Neuron (in vitro differentiated cells): ENCODE data around the gene CDKN2B.
"Not testable (repeated sequence)": the region's sequence is repeated elsewhere in the genome, so short reads cannot be mapped to it uniquely, and the experiment has no call there.

ENCODE experiments used
- H2AFZ ChIP-seq: one replicate; pipeline ENCODE4 v1.6.1; 2013; ENCODE audit warnings: low read depth, mild to moderate bottlenecking, inconsistent platforms, low read length, moderate library complexity
- H3K27me3 ChIP-seq: one replicate; pipeline ENCODE4 v1.6.1; 2013; ENCODE audit warnings: low read length; ENCODE audit not compliant: insufficient read depth
- H3K36me3 ChIP-seq: one replicate; pipeline ENCODE4 v1.6.1; 2013; ENCODE audit warnings: low read length; ENCODE audit not compliant: insufficient read depth
- H3K4me1 ChIP-seq: one replicate; pipeline ENCODE4 v1.6.1; 2013; ENCODE audit warnings: low read length; ENCODE audit not compliant: insufficient read depth
- H3K4me3 ChIP-seq: 2 replicates; pipeline ENCODE4 v1.5.1; 2013; ENCODE audit warnings: mild to moderate bottlenecking, low read length, moderate library complexity
- H3K9me3 ChIP-seq: one replicate; pipeline ENCODE4 v1.6.1; 2013; ENCODE audit warnings: low read length

The CDKN2B gene

DNA sequence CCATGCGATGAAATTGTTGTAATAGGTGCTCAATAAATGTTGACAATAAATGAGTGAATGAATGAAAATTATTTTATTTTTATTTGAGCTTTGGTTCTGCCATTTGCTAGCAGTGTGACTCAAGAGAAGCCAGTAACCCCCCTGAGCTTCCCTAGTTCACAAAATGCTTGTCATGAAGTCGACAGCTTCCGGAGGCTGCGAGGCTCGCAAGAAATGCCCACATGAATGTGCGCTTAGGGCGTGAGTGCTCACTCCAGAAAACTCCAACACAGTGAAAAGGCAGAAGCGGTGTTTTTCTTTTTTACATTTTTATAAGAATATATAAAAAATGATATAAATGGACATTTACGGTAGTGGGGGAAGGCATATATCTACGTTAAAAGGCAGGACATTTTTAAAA is 41.4 kb downstream of the CDKN2B start:
- no peaks in the 10 kb centered on the region for H3K36me3 ChIP-seq
- peaks cover 82% of the 10 kb centered on the region for H3K27me3 ChIP-seq
- peaks cover 6% of the 10 kb centered on the region for H3K9me3 ChIP-seq
- H2AFZ ChIP-seq, result no peak overlapping the region
- no peak overlapping the region for H3K4me3 ChIP-seq
- peaks cover 3% of the 10 kb centered on the region for H3K4me1 ChIP-seq

DNA sequence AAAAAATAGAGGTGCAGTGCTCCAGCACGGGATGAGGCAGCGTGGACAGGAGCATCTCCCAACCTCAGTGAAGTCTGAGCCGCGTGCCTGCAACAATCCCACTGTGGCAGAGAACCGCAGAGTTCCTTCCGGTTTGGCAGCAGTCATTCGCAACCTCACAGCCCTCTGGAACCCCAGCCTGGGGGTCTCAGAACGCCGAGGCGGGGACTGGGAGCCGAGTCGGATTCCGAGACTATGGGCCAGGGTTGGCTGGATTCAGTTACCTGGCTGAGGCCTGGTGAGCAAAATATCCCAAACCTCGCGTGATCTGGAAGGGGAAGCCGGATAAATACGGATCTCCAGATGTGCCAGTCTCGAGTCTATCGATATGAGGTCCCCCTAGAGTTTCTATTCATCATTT is 41.9 kb downstream of the CDKN2B start:
- peaks cover 8% of the 10 kb centered on the region for H3K9me3 ChIP-seq
- peaks cover 3% of the 10 kb centered on the region for H3K4me1 ChIP-seq
- H3K36me3 ChIP-seq, result no peaks in the 10 kb centered on the region
- no peak overlapping the region for H2AFZ ChIP-seq
- peaks cover 76% of the 10 kb centered on the region for H3K27me3 ChIP-seq
- H3K4me3 ChIP-seq, result no peak overlapping the region

DNA sequence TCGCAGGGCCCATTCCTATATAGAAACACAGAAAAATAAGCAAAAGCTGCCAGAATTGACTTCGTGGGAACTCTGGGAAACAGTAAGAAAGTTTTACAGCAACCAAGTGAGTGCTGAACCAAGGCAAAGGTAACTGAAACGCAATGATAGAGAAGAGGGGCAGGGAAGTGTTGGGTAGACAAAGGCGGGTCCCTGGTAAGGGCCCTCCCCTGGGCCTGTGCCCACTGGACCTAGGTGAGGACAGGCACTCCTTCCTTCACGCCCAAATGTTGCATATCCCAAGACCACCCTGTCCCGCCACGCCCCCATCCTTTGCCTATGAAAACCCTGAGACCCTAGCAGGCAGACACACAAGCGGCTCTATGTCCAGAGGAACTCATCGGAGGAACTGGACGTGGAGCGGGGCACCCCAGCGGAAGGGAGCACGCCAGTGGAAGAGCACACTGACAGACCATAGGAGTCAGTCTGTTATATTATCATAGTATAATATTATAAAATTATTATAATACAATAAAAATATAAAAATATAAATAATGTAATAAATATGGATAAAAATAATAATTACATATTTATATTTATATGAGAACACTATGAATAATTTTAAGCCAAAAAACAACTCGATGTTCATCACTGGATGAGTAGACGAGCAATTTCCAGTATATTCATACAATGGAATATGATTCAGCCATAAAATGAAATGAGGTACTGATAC is 42.8 kb downstream of the CDKN2B start:
- Histone ChIP-seq H3K36me3 (no peaks in the 10 kb centered on the region), H3K9me3 (peaks cover 8% of the 10 kb centered on the region), H2AFZ (no peak overlapping the region), H3K4me1 (peaks cover 3% of the 10 kb centered on the region), H3K27me3 (peaks cover 68% of the 10 kb centered on the region), H3K4me3 (no peak overlapping the region)

DNA sequence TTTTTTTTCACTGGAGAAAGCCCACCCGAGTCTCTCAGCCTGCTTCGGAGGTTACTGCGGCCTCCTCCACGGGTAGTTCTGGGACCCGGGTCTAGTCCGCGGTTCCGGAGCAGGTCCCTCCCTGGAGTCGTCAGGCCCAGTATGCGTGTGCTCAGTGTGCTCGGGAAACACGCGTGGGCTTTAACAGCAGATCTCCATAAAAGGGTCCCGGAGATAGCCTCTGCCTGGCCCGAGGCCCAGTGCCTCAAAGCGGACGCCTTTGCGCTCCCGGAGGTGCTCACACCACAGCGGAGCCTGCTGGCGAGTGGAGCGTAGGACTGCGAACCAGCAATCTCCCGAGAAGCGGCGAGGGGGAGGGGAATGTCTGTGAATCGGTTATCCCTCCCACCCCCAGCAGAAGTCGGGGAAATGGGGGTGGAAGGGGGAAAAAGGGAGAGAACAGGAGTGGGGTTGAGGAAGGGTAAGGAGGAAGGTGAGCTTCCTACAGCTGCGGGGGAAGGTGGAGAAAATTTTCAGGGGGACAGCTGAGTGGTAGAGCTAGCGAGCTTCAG is 43.6 kb downstream of the CDKN2B start:
- Histone ChIP-seq H3K4me3 (peak overlapping the region; percentile 21), H3K27me3 (peaks cover 64% of the 10 kb centered on the region), H2AFZ (no peak overlapping the region), H3K36me3 (no peaks in the 10 kb centered on the region), H3K4me1 (peaks cover 3% of the 10 kb centered on the region), H3K9me3 (peaks cover 8% of the 10 kb centered on the region)

DNA sequence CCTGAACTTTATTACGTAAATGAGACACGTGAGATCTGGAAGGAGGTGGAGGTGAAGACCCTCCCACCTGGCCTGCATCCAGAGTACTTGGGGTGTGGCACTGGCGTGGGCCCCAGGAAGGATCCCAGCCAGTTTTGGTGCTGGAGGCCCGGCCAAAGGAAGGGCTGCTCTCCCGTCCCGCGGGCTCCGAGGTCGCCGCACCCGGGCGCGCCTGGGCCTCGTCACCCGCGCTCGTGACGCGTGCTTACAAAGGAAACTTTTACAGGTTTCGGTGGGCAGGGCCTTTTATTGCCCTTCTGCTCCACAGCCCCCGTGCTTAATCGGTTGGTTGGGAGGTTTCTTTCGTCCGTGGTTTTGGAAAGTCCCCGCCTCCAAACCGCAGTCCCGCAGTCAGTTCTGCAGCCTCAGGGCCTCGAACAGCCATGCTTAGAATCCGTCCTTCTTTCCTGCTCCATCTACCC is 44.1 kb downstream of the CDKN2B start:
- H3K4me3 ChIP-seq, result peak overlapping the region; percentile 21
- H3K36me3 ChIP-seq, result no peaks in the 10 kb centered on the region
- H2AFZ ChIP-seq, result no peak overlapping the region
- H3K27me3 ChIP-seq, result peaks cover 59% of the 10 kb centered on the region
- peaks cover 3% of the 10 kb centered on the region for H3K4me1 ChIP-seq
- peaks cover 8% of the 10 kb centered on the region for H3K9me3 ChIP-seq

DNA sequence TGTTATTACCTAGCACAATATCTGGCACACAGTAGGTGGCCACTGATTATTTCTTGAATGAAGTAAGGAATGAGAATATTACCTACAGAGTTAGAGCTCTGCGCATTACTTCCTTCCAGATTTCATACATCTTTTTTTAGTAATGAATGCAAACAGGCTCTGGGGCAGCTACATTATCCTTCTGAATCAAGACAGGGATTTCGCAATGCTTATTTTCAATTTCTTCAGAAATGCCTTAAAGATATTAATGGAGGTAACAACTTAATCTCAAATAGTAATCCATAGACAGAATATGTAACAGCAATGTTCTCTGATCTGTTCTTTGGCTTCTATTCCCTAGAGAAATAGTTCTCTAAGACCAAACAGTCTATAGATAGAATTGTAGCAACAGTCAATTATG is 47.5 kb downstream of the CDKN2B start:
- Histone ChIP-seq H2AFZ (no peak overlapping the region), H3K27me3 (peaks cover 26% of the 10 kb centered on the region), H3K4me1 (no peaks in the 10 kb centered on the region), H3K4me3 (no peak overlapping the region), H3K36me3 (no peaks in the 10 kb centered on the region), H3K9me3 (peaks cover 2% of the 10 kb centered on the region)

DNA sequence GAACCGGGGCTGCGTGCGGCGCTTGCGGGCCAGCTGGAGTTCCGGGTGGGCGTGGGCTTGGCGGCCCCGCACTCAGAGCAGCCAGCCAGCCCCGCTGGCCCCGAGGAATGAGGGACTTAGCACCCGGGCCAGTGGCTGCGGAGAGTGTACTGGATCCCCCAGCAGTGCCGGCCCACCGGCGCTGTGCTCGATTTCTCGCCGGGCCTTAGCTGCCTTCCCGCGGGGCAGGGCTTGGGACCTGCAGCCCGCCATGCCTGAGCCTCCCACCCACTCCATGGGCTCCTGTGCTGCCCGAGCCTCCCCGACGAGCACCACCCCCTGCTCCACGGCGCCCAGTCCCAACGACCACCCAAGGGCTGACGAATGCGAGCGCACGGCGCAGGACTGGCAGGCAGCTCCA is 49.8 kb downstream of the CDKN2B start:
- not testable (repeated sequence) for H3K9me3 ChIP-seq, H3K4me1 ChIP-seq, H3K36me3 ChIP-seq, H3K4me3 ChIP-seq, H2AFZ ChIP-seq, H3K27me3 ChIP-seq

DNA sequence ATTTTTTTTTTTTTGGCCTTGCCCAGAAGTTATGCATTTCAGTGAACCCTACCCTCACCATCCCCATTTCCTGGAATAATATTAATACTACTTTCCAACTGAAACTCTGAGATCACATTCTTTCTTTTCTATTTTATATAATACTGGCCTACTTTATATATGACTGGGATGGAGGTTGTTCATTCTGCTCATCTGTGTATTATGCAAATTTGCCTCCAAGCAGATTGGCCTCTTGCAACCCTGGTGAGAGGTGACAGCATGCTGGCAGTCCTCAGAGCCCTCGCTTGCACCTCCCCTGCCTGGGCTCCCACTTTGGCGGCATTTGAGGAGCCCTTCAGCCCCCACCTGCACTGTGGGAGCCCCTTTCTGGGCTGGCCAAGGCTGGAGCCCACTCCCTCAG is 50.3 kb downstream of the CDKN2B start:
- Histone ChIP-seq H3K27me3 (peaks cover 9% of the 10 kb centered on the region), H3K4me1 (no peaks in the 10 kb centered on the region), H3K9me3 (peaks cover 2% of the 10 kb centered on the region), H3K36me3 (no peaks in the 10 kb centered on the region), H2AFZ (no peak overlapping the region), H3K4me3 (no peak overlapping the region)
